IPS DF 4.7 (cell line): Measurements from ENCODE around the gene ALPP.
"Not testable (repeated sequence)": the region's sequence is repeated elsewhere in the genome, so short reads cannot be mapped to it uniquely, and the experiment has no call there.

ENCODE experiments used
- DNase-seq: peaks from one replicate; pipeline ENCODE4 v3.0.0-alpha.2; 2013; ENCODE audit warnings: low spot score; ENCODE audit errors: extremely low read depth

Gene ALPP

DNA sequence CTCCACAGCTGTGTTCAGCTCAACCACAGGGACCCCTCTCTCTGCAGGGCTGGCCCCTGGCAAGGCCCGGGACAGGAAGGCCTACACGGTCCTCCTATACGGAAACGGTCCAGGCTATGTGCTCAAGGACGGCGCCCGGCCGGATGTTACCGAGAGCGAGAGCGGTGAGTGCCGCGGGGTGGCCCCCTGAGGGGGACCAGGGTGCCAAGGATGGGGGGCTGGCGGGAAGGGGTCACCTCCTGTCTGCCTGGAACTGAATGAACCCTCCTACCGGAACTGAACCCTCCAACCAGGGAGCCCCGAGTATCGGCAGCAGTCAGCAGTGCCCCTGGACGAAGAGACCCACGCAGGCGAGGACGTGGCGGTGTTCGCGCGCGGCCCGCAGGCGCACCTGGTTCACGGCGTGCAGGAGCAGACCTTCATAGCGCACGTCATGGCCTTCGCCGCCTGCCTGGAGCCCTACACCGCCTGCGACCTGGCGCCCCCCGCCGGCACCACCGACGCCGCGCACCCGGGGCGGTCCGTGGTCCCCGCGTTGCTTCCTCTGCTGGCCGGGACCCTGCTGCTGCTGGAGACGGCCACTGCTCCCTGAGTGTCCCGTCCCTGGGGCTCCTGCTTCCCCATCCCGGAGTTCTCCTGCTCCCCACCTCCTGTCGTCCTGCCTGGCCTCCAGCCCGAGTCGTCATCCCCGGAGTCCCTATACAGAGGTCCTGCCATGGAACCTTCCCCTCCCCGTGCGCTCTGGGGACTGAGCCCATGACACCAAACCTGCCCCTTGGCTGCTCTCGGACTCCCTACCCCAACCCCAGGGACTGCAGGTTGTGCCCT, 2.9 kb downstream of the ALPP start:
- DNase-seq, result not testable (repeated sequence)

DNA sequence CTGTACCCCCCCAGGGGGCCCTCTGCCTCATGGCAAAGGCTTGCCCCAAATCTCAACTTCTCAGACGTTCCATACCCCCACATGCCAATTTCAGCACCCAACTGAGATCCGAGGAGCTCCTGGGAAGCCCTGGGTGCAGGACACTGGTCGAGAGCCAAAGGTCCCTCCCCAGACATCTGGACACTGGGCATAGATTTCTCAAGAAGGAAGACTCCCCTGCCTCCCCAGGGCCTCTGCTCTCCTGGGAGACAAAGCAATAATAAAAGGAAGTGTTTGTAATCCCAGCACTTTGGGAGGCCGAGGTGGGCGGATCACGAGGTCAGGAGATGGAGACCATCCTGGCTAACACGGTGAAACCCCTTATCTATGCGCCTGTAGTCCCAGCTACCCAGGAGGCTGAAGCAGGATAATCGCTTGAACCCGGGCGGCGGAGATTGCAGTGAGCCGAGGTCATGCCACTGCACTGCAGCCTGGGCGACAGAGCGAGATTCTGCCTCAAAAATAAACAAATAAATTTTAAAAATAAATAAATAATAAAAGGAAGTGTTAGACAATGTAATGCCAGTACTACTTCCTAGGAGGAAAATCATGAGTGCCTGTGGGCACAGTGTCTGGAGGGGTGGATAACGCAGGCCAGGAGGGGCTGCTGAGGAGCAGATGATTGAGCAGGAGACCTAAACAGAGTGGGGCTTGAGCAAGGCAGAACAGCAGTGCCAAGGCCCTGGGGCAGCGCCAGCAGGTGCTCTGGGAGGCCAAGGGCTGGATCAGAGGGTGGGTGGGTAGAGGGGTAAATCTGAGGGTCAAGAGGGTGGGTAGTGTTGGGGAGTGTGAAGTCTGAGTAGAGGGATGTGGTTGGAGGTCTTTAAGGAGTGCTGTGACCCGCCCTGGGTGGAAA, 4.0 kb downstream of the ALPP start:
- no peak for DNase-seq

DNA sequence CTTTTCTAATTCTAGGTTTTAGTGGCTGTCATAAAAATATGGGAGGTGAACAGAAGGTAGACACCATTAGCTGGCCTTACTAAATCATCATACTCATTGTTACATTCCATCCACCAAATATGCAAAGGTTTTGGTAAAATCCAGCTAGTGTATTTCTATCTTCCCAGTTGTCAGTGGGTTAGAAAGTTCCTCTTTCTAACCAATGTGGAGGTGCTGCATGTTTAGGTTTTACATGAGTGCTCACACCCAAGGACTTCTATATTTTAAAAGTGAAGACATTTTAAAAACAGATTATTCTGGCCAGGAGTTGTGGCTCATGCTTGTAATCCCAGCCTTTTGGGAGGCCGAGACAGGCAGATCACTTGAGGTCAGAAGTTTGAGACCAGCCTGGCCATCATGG, 5.9 kb downstream of the ALPP start:
- DNase-seq, result no peak

DNA sequence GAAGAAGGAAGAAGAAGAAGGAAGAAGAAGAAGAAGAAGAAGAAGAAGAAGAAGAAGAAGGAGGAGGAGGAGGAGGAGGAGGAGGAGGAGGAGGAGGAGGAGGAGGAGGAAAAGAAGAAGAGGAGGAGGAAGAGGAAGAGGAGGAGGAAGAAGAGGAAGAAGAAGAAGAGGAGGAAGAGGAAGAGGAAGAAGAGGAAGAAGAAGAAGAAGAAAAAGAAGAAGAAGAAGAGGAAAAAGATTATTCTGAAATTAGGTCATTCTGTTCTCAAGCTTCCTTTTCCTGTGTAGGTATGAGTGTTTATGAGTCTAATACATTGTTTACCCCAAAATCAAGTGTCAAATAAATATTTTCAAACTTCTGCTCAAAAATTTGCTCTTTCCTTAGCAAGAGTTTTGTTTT, 6.5 kb downstream of the ALPP start:
- DNase-seq, result not testable (repeated sequence)

DNA sequence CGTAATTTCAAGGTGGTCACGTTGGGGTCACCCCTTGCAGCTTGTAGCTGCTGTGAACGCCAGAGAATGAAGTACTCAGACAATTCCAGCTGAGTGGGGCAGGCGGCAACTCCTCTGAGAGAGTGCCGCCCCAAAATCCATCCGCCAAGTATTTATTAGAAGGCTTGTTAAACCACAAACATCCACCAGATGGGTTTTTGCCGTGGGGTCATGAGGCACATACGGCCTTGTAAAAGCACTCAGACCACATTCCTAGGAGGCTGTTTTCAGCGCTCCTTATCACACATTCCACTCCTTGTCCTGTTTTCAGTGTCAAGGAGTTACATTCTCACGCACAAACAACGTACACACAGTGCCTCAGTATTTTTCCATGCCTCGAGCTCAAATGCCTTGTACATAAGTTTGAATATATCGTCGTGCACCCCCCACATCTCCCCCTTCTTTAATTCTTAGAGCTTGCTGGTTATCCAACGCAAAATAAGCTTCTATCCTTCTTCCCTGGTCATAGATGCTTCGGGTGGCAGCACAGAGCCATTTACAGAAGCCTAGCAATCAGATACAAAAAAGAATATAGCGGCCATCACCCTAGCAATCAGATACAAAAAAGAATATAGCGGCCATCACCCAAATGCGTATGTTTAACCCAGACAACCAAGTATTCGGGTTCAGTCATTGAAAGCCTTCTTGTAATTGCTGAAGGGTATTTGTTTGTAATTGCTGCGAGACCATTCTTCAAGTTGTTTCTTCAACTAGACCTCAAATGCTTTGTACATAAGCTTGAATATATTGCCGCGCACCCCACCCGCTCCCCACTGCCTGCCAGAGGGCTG, 7.3 kb downstream of the ALPP start:
- no peak for DNase-seq

DNA sequence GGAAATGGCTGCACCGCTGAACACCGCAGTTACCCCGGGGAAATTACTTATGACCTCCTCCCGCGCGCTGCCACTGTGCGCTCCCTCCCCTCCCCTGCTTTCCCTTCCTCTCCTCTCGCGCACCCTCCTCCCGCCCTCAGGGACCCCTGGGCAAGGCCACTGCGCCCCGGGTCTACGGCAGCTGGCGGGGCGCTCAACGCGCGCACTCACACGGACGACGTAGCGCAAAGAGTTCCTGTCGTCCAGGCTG, 7.9 kb downstream of the ALPP start:
- DNase-seq, result no peak

DNA sequence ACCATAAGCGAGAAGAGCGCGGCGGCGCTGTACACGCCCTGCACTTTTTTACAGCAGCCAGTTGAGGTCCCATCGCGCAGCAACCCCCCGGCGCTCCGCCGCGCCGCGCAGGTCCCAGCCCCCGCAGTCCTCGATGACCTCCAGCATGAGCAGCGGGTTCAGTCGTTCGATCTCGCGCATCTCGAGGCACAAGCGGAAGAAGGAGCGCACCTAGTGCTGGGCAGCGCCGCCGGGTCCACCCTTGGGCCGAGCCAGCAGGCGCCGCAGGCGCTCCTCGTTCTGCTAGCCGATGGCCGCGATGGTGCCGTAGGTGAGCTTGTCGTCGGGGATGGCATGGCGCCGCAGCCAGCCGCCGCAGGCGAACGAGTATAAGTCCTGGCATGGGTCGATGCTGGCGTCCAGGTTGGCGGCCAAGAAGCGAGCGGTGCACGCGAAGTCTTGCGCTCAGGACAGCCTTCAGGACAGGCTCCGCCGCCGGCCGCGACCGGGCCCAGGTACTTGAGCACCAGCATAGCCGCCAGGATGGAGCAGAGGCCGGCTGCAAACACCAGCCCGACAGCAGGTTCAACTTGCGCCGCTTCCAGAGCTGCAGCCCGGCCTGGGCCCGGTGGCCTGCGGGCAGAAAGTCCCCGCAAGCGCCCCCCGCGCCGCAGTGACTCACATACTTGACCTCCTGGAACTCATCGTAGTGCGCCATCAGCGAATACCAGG, 8.3 kb downstream of the ALPP start:
- no peak for DNase-seq

DNA sequence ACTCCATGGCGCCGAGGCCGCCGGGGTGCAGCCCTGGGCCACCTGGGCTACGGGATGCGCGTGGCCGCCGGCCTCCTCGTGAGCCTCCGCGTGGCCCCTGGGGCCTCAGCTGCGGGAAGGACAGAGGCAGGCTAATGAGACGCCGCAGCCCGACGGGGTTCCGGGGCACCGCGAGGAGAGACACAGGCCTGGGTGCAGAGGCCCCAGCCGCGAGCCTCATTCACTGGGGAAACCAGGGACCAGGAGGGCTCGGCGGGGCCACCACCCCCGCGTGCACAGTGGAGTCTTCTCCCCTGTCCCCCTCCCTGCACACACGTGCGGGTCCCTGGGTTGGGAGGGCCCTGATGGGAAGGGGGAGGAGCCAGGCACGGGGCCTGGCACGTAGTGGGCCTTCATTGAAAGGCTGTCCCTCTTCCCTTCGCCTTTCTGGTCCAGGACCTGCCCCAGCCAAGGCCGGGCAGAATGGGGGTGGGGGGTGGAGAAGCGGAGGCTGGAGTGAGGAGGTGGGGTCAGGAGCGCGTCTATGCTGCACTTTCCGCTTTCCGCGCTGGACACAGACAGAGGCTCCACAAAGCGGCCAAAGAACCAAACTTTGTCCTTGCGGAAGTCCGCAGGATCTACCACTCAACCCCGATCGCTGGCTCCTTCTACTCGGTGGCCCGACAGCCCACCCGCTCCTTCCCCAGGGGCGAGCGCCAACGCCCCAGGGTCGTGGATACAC, 9.1 kb downstream of the ALPP start:
- DNase-seq, result no peak

DNA sequence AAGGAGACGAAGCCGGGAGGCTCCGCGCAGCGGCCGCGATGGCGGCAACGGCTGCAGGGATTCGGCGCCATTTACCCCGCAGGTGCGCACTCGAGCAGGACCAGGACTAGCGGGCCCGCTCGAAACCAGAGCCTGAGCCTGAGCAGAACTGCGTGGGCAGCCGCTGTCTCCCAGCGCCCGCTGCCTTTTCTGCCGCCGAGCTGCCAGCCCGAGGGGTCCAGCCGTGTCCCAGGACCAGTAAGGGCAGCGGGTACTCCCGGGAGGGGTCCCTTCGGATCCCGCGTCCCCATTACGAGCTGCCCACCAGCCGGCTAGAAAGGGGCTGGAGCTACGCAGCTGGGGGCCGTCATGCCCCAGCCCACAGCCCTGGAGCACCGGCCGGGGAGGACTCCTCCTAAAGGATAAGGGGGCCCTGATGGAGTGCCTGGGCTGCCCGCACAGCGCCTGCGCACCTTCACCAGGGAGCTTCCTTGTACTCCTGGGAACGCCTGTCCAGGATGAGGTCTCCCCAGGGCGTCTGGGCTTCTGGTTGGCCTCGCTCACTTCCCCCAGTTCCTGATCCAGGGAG, 9.9 kb downstream of the ALPP start:
- no peak for DNase-seq

DNA sequence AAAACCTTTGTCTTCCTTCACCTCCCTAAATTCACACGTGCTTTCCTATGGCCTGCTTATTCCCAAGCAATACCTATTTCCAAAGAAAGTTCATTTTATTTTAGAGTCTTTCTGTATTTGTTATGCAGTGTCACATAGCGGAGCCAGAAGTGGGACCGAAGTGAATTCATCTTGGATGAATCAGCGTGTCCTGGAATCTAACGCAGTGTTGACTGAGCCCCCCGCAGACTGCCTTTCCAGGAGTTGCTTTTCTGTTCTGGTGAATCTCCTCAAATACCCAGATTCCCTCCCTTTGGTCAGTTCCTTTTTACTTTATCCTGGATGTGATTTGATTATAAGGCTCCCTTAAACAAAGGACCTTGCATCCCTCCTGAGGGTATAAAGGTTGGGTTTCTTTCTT, 10.8 kb downstream of the ALPP start:
- no peak for DNase-seq

DNA sequence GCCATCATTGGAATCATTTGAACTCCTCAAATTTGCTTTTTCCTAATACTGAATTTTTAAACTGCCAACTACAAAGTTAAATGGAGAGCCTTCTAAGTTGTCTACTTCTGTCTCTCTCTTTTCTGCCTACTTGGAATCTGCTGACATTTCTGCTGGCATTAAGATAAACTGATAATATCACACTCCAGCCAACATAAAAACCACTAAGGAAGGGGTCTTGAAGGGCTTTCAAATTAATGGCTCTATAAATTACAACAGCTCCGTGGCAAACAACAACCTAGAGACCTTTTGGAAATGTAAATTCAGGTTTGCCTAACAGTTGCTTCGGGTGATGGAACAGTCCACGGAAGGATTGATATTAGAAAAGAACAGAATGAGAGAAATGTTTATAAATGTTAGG, 12.1 kb downstream of the ALPP start:
- no peak for DNase-seq

DNA sequence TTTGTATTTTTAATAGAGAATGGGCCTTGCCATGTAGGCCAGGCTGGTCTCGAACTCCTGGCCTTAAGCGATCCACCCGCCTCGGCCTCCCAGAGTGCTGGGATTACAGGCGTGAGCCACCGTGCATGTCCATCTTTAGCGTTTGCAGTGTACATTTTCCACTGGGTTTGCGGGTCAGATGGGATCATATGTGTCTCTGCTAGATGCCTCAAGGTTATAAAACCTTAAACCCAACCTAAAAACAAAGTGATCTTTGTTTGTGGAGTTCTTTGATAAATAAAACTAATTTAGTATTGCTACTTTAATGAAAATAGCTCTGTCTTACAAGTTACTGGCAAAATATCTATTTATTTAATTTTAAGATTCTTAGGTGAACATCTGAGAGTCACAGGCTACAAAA, 15.0 kb downstream of the ALPP start:
- DNase-seq, result no peak

DNA sequence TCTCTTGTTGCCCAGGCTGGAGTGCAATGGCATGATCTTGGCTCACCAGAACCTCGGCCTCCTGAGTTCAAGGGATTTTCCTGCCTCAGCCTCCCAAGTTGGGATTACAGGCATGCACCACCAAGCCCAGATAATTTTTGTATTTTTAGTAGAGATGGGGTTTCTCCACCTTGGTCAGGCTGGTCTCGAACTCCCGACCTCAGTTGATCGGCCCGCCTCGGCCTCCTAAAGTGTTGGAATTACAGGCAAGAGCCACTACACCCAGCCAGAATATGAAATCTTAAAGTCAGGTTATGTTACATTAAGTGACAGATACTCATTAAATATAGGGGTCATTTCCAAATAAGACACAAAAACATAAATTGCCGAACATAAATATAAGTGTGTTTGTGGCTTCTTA, 15.9 kb downstream of the ALPP start:
- not testable (repeated sequence) for DNase-seq

DNA sequence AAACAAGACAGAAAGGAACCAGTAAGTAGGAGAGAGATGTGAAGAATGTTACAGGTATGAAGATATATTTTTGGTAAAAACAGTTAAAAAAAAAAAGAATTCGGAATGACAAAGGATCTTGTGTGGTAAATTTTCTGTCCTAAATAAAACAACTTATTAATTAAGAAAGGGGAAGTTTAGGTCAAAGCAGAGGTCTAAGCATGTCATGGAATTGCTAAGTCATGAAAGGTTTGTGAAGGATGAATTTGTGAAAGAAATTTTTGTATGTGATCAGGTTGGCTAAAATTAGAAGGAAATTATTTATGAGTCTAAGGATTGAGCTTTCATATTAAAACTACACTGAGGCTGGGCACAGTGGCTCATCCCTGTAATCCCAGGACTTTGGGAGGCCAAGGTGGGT, 17.0 kb downstream of the ALPP start:
- DNase-seq, result no peak

DNA sequence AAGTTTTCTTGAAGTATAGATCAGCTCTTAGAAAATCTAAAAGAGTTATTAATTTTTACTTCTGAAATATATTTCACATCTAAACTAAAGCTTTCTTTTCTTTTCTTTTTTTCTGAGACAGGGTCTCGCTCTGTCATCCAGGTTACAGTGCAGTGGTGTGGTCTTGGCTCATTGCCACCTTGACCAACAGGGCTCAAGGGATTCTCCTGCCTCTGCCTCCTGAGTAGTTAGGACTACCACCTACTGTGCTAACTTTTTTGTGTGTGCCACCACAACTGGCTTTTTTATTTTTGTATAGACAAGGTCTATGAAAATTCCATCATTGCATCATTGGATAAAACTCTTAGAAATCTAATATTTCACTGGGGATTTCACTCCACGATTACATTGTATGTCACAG, 18.1 kb downstream of the ALPP start:
- DNase-seq, result no peak

DNA sequence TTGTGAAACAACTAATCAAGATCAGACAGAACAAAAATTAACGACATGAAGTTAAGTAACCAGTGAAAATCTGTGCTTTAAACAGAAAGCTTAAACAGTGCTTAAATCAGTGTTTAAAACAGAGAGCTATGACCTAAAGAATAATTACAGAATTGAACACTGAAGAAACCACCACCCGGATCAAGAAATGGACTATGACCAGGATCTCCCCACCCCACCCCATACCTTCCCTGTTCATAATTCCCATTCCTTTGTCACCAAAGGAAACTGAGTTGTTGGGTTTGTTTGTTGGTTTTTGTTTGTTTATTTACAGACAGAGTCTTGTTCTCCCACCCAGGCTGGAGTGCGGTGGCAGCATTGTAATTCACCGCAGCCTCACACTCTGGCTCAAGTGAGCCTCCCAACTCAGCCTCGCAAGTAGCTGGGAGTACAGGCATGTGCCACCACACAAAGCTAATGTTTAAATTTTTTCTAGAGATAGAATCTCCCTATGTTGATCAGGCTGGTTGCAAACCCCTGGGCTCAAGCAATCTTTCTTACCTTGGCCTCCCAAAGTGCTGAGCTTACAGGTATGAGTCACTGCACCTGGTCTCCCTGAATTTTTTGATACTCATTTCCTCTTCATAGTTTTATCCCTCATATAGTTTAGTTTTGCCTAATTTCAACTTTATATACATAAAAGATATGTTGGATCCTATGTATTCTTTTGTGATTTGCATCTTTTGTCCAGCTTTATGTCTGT, 19.9 kb downstream of the ALPP start:
- no peak for DNase-seq

DNA sequence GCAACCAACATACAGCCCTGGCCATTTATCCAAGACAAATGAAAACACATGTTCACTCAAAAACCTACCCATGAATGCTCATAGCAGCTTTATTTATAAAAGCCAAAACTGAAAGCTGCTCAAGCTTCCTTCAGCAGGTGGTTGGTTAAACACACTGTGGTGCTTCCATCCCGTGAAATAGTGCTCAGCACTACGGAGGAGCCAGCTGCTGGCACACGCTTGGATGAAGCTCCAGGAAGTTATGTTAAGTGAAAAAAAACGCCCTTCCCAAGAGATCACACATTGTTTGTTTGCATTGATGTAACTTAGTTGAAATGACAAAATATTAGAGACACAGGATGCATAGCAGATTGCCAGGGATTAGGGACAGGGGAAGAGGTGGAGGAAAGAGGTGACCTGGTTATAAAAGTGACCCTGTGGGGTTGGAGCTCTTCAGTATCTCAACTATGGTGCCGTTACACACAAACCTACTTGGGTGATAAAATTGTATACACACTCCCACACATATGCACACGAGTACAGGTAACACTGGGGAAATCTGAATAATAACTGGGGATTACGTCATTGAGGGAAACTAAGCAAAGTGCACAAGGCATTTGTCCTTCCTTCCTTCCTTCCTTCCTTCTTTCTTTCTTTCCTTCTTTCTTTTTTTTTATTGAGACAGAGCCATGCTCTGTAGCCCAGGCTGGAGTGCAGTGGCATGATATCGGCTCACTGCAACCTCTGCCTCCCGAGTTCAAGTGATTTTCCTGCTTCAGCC, 21.9 kb downstream of the ALPP start:
- DNase-seq, result no peak

DNA sequence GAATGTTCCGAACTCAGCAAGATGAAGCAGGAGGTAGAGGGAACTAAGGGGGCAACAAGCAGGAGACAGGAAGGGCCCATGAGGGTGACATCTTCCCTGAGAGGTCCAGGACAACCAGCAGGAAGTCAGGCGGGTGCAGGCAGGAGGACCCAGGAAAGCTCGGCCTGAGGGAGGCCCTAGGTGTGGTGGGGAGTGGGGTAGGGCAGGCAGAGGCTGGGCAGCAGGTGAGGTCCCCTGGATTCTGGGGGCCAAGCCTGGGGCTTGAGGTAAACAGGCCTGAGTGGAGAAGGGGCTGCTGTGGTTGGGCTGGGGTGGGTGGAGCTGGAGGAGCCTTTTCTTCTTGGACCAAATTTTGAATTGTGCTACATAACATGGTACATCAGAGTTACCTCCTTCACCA, 24.0 kb downstream of the ALPP start:
- no peak for DNase-seq

DNA sequence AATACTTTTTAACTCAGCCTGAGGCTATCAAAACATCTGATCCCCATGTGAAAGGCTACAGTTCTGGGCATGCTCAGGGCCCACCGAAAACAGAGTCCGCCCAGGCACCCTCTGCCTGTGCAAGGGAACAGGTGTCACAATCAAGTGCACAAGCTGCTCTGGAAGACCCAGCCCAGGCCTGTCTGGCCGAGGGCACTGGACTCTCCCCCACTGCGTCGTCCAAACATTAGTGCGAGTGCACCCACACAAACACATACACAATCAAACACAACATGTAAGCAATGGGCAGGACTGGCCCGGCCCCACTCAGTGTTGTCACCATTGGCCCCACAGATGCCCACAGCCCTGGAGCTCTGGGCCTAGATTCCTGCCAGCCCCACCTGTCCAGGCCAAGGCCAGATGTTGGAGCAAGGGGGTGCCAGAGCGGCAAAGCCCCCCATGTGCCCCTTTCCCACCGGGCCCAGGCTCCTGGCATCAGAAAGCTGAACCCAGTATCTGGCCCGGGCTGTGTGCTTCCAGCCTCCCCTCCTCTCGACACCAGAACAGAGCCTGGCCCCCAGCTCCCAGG, 27.5 kb downstream of the ALPP start:
- no peak for DNase-seq
